PC-3 (cell line): ENCODE data around the gene RDM1.

ENCODE experiments used
- EZH2phosphoT487 ChIP-seq: fragments of 300-600 bp; sonication (generic); IDR thresholded peaks from 2 replicates; pipeline ENCODE4 v1.6.1; 2018; ENCODE audit warnings: mild to moderate bottlenecking, antibody characterized with exemption, low read length, borderline replicate concordance
- TF ChIP-seq, protein P1 (sequence below): fragments of 300-600 bp; sonication (generic); conservative IDR thresholded peaks from 2 replicates; pipeline ENCODE4 v1.5.1; 2017; ENCODE audit warnings: antibody characterized with exemption, low read depth, mild to moderate bottlenecking, low read length

DNA sequence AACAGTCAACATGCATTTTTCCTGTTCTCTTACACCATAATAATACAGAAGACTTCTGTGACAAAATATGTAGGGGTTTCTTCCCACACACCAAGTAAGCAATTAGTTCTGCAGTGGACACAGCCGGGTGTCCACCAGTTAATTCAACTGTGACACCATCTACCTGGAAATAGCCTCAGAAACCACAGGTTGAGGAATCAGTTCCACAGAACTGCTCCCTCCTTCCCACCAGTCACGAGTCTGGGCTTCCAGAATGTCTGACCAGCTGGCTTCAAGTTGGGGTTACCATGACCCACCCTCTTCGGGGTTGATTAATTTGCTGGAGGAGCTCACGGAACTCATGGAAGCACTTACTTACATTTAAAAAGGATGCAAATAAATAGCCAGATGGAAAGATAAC lies 36.8 kb downstream of the RDM1 start:
- TF ChIP-seq EZH2phosphoT487 = no peak
- TF ChIP-seq, protein P1, sequence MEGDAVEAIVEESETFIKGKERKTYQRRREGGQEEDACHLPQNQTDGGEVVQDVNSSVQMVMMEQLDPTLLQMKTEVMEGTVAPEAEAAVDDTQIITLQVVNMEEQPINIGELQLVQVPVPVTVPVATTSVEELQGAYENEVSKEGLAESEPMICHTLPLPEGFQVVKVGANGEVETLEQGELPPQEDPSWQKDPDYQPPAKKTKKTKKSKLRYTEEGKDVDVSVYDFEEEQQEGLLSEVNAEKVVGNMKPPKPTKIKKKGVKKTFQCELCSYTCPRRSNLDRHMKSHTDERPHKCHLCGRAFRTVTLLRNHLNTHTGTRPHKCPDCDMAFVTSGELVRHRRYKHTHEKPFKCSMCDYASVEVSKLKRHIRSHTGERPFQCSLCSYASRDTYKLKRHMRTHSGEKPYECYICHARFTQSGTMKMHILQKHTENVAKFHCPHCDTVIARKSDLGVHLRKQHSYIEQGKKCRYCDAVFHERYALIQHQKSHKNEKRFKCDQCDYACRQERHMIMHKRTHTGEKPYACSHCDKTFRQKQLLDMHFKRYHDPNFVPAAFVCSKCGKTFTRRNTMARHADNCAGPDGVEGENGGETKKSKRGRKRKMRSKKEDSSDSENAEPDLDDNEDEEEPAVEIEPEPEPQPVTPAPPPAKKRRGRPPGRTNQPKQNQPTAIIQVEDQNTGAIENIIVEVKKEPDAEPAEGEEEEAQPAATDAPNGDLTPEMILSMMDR = no peak
